HG02798 (cell line): ENCODE measurements around the gene CELF3.
"Not testable (repeated sequence)": the region's sequence is repeated elsewhere in the genome, so short reads cannot be mapped to it uniquely, and the experiment has no call there.

Experiments used
- ATAC-seq: cut with Tn5 transposase; IDR thresholded peaks from one replicate; pipeline ENCODE4 v1.9.1; 2021; ENCODE audit warnings: mild to moderate bottlenecking; ENCODE audit not compliant: unreplicated experiment, poor library complexity

The CELF3 gene

DNA sequence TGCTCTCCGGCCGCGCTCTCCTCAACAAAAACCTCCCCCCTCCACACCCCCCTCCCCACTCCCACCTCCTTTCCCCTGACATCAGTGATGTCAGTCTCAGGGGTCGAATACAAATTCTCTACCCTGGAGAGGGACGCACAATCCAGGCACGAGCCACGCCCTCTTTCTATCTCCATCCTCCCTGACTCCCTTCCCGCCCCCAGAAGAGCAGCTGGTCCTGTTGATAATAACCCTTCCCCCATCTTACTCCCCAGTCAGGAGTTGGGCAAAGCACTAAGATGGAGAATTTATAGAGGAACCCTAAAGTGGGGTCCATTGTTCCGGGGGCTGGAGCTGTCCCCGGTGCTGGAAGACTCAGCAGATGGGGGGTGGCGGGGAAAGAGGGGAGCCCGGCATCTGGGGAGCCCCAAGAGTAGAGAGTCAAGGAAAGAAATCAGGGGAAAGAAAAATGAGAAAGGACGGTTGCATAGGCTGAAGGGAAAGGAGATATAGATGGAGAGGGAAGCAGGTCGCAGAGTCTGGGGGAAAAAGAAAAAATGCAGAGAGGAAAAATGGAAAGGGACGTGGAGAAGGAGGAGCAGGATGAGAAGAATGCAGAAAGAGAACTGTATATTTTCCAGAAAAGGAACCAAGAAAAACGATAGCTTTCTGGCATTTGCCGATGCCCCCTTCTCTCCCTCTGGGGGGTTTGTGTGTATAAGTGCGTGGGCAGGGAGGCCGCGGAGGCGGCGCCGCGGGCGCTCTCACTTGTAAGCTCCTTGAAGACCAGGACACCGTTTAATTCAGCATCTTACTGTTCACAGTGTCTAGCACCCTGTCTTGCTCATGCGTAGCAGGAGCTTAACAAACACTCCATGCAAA, at the start of gene CELF3:
CELF3 (minus strand) TSS at position 33 of the 861 bp plus-strand sequence. CDS start 783 bp downstream, outside the sequence.
- ATAC-seq, result no peak

DNA sequence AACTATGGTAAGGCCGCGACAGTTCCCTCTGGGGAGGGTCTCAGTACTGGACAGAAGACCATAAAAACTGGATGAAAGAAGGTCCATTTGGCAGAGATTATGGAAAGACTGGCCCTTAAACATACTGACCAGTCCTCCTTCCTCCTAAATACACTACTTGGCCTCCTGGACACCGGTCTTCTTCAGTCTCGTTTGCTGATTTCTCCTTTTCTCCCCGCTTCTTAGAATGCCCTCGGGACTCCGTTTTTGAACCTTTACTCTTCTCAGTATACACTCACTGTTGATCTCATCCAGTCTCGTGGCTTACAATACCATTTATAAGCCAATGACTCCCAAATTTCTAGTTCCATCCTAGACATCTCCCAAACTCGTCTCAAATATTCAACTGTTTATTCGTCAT, 47.4 kb upstream of the CELF3 start:
- ATAC-seq, result no peak

DNA sequence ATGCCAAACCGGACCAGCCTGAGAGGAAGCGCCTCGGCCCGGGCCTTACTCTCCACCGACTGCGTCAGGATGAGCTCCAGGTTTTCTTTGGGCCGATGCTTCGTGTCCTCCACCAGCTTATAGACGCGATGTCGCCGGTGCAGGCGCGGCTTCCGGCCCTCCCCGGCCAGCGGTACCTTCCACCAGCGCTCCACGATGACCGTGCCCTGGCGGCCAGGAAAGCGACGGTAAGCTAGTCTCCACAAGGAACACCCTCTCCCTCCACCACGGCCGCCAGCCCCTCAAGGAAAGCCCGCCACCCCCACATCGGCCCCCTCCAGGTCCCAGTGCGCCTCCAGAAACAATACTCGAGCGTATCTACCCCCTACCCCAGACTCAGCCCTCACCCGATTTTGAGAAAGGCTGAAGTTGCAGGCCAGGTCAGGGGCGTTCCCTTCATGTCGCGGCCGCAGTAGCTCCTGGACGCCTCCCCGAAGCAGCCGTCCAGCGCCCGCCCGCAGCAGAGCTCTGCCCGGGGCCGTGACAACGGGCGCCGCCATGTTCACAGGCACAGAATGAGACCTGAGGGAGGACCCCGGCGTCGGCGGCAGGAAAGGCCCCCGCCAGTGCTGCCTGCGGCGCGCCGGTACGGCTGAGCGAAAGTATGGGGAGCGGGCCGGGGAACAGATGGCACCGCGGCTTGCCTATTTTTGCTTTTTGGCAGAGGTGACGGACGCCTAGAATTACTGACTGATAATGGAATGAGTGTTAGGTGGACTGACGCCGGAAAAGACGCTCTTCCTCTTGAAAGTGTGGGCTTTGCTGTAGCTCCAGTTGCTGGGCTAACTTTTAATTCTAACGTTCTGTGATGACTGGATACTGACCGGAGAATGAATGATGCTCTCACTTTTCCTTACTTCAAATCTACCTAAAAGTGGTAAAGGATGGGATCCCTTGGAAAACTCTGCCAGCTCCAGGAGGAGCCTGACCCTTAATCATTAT, 46.6 kb upstream of the CELF3 start, which contains the start of gene MRPL9:
MRPL9 (minus strand) TSS at position 556 of the 981 bp plus-strand sequence; CDS start at position 539, 17 bp downstream.
- ATAC-seq, result peak; percentile 94

DNA sequence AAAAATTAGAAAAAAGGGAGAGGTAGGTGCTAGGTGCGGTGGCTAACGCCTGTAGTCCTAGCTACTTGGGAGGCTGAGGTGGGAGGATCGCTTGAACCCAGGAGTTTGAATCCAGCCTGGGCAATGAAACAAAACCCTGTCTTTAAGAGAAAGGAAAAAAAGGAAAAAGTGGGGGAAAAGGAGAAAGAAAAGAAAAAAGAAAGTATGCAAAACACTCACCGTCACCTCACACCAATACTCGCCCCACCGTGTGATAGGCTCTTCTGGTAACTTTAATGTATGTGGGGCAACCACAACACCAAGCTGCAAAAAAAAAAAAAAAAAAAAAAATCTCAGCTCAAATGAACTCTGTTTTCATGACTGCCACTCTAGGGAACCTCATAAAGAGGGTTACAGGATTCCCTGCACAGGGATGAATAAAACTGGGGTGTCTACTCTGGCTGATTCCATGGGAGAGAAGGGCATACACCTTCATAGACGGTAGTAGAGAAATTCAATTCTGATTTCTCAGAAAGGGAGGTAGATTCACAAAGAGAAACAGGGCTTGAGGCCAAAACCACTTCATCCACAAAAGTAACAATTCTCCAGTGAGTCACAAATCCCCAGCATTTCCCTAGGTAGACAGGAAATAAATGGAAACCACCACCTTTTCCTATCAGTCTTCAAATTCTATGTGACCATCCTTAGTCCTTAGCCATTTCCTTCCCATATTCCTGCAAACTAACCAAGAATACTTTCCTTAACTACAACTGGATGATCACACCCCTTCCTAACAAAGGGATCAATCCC, 44.2 kb upstream of the CELF3 start:
- ATAC-seq, result no peak

DNA sequence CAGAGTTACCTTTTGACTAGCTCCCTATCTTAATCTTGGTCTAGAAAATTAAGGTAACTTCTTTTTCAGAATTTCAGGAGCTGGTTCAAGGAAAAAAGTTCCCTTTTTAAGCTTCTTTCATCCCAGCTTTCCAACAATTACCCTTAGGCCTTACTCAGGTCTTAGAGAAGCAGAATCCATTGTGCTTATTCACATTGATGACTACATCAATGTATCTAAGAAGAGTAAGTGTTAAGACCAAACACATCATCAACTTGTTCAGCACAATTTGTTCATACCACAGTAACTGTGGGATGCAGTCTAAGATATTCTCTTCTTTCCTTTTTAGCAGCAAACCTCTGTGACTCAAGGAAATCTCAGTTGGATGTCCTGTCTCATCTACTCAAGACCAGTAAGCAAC, 42.6 kb upstream of the CELF3 start:
- ATAC-seq, result no peak

DNA sequence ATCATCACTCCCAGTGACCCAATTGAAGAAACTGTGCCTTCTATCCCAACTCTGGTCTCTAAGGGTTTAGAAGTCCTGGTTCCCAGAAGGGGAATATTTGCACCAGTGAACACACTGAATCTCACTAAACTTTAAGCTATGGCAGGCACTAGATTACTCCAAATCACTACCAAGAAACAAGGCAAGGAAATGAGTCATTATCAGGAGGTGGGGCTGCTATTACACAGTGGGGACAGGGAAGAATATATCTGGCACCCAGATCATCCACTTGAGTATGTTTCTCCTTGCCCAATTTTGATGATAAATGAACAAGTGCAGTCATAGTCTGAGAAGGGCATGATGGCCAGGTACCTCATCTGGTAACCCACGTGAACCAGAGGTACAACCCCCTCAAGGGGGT, 39.7 kb upstream of the CELF3 start:
- no peak for ATAC-seq

DNA sequence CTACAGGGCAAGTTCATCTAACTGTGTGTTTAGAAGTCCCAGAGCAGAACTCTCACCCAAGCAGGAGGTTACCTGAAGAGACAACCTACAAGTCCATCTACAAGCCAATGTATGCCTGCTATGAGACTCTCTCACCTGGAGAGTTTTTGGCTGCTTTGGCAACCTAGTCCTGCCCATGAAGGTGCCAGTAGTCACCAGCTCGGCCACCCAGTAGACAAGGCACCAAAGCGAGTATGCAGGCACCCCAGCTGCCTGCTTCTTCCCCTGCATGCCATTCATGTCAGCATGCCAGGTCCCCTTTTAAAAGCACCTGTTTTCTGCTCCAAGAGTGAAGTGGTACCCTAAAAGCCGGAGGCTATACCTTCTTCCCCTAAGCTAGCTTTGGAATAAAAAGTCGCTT, 24.9 kb upstream of the CELF3 start:
- ATAC-seq, result no peak

DNA sequence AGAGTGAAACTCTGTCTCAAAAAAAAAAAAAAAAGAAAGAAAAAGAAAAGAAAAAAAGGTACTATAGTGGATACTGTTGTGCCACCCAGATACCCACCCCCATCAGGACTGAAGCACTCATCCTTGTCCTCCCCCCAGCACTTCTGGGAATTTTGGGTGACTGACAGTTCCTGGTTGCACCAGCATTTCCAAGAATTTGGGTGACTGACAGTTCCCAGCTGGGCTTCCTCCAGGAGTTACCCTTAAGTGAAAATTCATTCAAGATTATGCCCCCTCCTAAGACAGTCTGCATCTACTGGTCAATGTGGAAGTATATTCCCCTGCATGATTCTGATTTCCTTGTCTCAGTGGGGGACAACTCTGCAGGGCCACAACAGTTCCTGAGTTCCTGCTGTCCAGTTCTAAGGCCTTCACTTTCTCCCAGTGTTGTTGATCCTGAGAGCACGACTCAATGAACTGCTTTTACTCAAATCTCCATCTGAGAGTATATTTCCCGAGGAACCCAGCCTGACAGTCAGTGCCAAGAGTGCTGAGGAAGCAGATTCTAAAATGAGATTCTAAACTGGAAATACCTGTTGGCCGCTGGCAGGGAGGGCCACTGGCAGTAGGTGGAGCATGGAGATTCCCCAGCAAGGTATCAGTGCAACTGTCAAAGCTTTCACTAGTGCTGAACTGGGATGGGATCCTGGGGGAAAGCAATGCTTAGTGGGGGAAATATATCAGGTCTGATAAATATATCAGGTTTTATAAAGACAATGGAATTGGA, 23.2 kb upstream of the CELF3 start:
- ATAC-seq, result no peak

DNA sequence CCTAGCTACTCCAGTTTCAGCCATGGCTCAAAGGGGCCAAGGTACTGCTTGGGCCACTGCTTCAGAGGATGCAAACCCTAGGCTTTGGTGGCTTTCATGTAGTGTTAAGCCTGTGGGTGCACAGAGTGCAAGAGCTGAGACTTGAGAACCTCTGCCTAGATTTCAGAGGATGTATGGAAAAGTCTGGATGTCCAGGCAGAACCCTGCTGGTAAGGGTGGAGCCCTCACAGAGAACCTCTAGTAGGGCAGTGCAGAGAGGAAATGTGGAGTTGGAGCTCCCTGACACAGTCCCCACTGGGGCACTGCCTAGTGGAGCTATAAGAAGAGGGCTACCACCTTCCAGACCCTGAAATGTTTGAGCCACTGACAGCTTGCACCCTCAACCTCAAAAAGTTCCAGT, 20.9 kb upstream of the CELF3 start:
- no peak for ATAC-seq

DNA sequence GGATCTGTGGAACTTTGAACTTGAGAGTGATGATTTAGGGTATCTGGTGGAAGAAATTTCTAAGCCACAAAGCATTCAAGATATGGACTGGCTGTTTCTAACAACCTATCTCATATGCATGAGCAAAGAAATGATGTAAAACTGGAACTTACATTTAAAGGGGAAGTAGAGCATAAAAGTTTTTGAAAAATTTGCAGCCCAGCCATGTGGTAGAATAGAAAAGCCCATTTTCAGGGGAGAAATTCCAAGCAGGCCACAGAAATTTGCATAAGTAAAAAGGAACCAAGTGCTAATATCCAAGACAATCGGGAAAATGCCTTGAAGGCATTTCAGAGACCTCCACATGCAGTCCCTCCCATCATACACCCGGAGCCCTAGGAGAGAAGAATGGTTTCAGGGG, 20.4 kb upstream of the CELF3 start:
- no peak for ATAC-seq

DNA sequence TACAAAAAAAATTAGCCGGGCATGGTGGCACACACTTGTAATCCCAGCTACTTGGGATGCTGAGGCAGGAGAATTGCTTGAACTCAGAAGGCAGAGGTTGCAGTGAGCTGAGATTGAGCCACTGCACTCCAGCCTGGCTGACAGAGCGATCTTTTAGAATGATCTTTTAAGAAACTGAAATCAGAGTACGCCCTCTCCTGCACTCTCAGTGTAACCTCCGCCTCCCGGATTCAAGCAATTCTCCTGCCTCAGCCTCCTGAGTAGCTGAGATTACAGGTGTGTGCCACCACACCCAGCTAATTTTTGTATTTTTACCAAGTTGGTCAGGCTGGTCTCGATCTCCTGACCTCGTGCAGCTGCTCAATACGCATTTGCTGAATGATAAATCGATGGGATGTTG, 17.4 kb upstream of the CELF3 start:
- ATAC-seq, result not testable (repeated sequence)

DNA sequence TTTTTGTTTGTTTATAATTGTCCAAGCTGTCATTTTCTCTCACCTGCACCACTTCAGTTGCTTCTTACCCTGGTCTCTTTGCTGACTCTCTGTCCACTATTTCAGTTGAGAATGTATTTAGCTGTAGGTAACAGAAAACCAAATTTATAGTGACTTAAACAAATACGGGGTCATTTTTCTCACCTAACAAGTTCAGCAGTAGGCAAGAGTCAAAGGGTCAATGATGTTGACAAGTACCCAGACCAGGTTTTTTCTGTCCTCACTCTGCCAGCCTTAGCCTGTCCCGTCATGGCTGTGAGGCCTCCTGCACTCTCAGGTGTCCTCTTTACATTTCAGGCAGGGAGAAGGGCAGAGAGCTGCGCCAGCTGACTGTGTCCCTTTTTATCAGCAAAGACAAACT, 16.5 kb upstream of the CELF3 start:
- ATAC-seq, result no peak

DNA sequence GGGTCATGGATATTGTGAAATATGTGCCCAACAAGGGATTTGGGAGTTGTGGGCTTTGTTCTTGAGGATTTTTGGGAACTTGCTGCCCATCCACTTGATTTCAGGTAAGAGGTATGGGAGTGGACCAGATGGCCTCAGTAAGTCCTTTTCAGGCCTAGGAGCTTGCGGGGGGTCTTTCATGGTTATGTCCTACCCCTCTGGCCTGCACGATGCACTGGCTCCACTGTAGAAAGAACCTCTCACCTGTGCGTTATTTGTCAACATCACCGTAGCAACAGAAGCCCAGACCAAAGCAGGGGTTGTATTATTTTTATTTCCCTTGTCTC, 13.3 kb upstream of the CELF3 start:
- ATAC-seq, result no peak

DNA sequence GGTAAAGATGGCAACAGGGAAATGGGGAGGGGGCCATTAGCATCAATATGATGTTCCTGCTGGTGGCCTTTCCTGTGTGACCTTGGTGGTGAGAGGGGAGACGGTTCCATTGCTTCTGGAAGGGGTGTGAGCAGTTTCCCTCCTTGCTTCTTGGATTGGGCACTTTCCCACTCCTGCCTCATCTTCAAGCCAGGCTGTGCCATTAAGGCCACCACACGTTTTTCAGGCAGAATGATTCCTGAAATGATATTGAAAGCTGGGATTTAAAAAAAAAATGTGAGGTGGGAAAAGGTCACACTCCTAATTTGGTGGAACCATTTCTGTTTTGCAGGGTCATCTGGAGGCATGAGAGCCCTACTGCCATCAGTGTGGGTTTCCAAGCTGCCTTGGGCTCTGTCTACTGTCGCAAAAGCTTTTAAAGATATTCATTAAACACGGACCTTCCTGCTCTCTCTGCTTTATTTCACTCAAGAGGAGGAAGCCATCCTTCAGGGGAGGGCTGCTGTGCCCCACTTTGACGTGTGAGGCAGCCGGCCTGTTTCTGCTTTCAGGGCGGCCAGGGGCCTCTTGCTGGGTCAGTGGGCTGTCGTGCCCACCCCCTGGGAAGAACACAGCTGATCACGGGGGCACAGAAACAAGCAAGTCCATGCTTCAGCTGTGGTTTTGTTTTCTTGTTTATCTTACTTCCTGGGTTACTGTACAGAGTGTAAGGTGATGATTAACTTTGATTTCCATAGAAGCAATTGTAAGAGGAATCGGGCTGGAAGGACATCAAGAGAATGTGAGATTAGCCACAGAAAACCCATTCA, 12.8 kb upstream of the CELF3 start:
- ATAC-seq, result no peak

DNA sequence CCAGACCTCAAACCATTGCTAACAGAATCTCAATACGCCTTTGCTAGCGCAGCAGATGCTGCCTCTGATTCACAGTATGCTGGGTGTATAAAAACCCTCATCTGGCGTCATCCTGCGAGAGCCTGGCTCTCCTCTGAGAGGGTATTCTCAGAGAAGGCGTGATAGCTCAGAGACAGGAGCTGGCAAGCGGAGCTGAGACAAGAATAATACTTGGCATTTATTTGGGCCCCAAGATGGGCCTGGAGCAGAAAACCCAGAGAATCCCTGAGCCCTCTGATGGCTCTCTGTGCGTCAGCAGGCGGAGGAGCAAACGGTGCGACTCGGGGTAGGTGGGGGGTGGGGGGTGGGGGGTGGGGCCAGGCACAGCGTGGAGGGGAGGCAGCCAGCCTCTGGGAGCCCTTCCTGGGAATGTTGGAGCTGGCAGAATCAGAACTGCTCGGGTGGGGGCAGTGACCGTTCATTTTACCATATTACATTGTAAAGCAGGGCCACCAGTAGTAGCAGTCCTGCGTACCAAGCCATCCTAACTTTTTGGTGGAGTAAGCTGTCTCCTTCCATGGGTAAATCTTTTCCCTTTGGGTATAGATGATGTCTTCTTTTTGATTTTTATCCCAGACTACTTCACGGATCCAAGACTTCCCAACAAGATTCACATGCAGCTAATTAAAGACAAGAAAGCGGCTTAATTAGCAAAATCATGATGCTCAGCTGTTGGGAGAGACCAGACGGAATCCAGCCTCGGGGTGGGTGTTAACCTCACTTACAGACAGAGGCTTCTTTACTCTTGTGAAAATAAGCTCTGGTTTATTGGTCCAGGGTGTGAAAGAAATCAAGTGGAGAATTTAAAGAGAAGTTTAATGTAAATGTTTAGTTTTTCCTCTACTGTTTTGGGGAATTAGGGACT, 11.8 kb upstream of the CELF3 start:
- ATAC-seq, result no peak

DNA sequence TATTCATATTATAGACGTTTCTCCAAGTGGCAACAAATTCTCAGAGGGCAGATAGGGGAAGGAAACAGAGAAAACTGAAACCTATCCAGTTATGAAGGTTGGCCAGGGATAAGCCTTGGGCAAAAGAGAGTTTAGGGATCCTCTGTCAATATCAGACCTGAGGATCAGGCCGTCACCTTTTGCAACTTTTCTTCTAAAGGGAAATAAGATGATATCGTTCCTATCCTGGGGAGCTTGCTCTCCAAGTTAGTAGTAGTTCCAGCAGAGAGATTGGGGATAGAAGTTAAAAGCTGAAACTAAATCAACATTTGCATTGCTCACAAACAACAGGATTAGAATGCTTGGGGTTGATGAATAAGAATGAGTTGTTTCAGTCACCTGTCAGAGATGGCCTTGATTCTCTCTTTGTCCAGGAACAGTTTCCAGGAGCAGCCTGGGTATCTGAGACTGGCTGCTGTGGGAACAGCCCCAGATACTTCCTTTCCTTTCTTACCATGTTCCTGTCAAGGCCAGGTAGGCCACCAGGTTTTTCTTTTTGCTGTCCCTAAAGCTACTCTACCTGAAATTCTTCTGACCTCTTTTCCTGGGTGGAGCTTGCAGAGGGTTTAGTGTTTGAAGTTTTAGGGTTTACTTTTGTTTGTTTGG, 7.2 kb upstream of the CELF3 start:
- no peak for ATAC-seq

DNA sequence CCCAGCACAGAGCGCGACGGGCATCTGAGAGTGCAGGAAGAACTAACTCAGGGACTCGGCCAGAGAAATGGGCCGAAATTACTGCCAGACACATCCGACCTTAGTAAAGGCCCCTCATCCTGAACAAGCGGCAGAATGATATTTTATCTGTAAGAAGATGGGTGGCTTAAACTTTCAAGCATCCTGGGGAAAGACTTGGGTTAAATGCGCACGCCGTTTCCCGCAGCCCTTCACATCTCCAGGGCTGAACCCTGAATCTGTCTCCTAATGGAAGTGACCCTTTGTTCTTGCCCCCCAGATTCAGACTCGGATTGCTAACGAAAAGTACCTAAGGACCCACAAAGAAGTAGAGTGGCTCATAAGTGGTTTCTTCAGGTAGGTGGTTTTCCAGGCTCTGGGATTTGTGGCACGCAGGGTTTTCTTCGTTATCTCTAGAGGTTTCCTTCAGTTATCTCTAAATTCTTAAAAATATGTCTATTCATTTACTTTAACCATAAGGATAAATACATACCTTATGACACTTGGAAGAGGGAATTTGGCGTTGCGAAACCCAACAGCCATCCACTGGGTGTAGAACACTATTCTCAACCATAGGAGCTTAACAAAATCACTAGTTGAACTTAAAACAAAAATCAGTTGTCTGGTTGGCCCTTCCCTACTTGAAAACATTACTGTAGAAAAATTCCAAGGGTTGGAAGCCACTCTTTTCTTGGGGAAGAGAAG, 5.3 kb upstream of the CELF3 start:
- ATAC-seq, result no peak
